Stimulated activated naive CD4-positive, alpha-beta T cell treated with Interleukin-2 at 50 U/mL for 16 hours (primary cell): ENCODE measurements around the gene FEM1A.
"Not testable (repeated sequence)": the region's sequence is repeated elsewhere in the genome, so short reads cannot be mapped to it uniquely, and the experiment has no call there.

Experiments used
- DNase-seq: peaks from one replicate; lab custom pipeline; 2025; lab: John Stamatoyannopoulos, UW

Gene FEM1A, protein sequence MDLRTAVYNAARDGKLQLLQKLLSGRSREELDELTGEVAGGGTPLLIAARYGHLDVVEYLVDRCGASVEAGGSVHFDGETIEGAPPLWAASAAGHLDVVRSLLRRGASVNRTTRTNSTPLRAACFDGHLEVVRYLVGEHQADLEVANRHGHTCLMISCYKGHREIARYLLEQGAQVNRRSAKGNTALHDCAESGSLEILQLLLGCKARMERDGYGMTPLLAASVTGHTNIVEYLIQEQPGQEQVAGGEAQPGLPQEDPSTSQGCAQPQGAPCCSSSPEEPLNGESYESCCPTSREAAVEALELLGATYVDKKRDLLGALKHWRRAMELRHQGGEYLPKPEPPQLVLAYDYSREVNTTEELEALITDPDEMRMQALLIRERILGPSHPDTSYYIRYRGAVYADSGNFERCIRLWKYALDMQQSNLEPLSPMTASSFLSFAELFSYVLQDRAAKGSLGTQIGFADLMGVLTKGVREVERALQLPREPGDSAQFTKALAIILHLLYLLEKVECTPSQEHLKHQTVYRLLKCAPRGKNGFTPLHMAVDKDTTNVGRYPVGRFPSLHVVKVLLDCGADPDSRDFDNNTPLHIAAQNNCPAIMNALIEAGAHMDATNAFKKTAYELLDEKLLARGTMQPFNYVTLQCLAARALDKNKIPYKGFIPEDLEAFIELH

DNA sequence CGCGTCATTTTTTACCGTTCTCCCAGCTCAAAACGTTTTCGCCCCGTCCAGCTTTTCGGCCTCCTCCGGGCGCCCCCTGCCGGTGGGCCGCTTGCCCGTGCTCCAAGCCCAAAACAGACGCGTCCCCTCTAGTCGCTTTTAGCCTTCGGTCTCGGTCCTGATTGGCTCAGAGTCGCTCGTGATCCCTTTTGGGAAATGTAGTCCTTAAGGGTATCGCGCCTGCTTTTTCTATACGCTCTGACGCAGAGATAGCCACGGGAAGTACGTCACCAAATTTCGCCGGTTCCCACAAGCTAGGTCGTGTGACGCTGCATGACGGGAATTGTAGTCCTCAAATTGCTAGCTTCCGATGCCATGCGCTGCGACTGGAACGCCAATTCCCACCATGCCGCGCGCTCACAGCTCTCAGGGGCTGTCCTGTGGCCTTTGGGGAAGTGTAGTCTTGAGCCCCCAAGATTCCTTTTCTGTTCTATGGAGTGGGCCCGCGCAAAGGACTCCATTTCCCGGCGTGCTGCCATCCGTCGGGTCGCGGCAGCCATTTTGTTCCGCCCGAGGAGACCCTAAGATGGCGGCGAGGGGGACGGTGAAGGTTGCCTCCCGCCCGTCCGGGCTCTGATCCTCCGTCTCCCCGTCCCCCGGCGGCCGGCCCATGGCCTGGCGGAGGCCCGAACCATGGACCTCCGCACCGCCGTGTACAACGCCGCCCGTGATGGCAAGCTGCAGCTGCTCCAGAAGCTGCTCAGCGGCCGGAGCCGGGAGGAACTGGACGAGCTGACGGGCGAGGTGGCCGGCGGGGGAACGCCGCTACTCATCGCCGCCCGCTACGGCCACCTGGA is at the start of gene FEM1A:
TSS of gene FEM1A (plus strand) at position 552 of the 836 bp plus-strand sequence. CDS start at position 673, 121 bp downstream.
- peak; percentile 99 for DNase-seq

DNA sequence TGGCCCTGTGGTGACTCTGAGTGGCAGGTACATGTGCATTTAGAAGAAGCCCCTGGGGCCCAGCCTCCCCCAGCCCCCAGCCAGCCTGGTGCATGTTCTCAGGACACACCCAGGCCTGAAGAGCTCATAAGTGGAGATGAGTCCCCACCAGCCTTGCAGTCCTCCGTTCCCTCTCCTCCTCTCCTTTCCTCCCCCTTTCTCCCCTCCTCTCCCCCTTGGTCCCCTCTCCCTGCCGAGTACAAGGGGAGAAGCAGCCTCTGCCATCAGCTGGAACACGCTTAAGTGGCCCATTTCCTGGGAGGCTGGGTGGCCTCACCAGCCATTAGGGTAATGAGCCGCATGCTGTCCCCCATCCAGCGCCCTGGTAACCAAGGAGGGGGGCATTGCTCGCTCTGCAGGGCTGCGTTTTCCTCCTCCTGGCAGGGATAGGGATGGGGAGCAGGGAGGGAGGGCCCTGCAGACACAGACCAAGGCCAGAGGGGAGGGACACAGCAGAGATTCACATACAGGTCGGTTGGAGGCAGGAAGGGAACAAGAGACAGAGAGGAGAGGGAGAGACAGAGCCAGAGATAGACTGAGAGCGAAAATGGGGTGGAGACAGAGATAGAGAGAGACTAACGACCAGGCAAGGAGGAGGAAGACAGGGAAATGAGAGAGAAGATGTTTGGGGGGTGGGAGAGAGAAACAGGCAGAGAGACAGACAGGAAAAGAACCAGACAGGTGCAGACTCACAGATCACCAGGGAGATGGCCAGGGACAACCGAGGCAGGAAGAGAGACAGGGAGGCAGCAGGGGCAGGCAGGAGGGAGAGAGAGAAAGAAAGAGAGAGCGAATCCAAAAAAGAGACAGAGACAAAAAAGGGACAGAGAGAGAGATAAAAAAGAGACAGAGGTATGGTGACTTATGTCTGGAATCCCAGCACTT is 48.5 kb upstream of the FEM1A start:
- DNase-seq, result no peak

DNA sequence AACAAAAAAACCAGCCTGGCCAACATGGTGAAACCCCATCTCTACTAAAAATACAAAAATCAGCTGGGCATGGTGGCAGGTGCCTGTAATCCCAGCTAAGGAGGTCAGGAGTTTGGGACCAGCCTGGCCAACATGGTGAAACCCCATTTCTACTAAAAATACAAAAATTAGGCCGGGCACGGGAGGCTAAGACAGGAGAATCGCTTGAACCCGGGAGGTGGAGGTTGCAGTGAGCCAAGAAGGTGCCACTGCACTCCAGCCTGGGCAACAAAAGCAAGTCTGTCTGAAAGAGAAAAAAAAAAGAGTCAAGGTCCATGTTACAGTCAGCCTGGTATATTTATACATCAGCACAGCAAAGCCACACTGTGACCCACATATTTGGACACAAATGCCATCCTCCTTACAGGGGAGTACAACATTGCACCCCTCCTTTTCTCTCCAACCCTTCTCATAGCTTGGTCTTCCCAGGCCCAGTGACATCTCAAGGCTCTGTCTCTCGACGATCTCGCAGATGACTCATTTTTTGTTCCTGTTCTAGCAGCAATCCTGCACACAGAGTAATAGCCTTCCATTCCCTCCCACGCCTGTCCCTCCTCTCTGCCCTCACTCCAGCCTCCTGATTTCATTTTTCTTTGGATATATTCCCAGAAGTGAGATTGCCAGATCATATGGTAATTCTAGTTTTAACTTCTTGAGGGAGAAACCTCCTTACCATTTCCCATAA is 46.9 kb upstream of the FEM1A start:
- DNase-seq, result no peak

DNA sequence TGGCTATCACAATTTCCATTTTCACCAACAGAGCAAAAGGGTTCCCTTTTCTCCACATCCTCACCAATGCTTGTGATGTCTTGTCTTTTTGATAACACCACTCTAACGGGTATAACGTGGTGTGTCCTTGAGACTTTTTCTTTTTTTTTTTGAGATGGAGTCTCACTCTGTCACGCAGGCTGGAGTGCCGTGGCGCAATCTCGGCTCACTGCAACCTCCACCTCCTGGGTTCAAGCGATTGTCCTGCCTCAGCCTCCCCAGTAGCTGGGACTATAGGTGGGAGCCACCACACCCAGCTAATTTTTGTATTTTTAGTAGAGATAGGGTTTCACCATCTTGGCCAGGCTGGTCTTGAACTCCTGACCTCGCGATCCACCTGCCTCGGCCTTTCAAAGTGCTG is 46.4 kb upstream of the FEM1A start:
- not testable (repeated sequence) for DNase-seq

DNA sequence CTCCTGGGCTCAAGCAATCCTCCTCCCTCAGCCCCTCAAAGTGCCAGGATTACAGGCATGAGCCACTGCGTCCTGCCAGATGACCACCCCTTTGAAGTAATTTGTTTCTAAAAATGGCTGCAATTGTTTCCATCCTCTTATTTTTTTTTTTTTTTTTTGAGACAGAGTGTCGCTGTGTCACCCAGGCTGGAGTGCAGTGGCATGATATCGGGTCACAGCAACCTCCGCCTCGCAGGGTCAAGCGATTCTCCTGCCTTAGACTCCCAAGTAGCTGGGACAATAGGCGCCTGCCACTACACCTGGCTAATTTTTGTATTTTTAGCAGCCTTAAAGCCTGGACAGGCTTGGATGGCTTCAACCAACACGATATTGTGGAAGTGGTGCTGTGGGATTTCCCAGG is 45.5 kb upstream of the FEM1A start:
- no peak for DNase-seq

DNA sequence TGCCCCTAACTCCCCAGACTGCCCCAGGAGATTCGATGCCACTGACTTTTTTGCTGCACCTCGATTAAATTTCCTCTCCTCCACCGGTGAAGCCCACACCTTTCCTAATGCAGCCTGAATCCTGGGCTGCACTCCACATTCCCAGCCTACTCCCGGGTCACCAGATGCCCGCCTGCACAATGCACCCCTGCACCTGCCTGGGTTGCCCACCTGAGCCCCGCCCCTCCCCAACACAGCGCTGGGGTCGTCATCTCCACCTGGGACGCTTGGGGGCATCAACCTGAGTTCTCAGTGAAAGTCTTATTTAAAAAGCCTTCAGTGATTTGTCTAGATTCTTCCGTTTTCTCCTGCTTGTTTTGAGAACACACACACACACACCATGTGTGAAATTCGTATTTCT is 43.3 kb upstream of the FEM1A start:
- DNase-seq, result no peak

DNA sequence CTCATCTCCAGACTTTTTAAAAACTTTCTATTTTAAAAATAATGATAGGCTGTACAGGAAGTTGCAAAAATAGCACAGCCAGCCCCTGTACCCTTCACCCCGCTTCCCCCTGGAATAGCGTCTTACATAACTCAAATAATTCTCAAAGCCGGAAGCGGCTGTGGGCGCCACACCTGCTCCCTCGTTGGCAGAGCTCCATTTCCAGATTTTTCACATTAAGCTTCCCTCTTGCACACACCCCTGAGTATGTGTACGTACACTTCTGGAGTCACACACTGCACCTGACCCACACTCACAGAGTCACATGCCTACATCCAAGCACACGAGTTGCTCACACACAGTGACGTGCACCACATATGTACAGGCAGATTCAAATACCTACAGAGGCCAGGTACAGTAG is 42.9 kb upstream of the FEM1A start:
- DNase-seq, result no peak

DNA sequence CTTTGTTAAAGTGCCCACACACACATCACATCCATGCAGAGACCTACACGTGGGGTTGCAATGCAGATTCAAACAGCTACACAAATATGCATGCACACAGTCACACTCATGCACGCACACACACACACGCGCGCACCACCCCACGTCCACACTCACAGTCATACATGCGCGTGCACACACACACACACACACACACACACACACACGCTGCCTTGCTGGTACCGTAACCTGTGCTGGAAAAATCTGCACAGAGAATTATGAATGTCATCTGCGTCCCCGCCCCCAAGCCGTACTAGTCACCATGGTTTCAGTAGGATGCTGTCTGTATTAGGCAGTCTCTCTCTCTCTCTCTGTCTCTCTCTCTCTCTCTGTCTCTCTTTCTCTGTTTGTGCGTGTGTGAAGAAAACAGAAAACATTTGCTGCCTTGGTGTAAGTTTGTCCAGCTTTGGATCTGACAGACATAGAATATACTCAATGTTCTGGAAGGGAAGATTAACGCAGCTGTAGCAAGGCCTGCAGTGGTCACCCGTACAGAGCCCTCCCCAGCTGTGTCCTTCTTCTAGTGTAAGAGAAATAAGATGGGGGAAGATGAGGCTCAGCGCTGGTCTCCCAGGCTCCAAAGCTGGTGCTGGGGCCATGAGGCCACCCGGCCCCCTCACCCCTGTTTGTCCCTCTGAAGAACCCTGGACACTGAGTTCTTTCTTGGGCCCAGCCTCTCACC is 41.5 kb upstream of the FEM1A start:
- DNase-seq, result no peak

DNA sequence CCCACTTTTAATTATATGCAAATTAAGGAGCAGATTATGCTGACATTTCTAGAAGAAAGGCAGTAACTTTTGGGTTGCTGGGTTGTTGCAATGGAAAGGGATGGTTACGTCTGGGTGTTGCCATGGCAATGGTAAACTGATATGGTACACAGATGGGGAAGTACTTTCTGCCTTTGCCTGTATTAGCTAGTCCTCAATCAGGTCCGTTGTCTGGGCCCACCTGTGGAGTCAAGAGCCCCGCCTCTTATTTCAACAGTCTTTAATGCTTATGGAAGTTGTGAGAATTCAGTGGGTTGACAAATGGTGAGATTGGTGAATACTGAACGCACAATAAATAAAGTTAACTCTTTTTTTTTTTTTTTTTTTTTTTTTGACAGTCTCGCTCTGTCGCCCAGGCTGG is 37.3 kb upstream of the FEM1A start:
- DNase-seq, result no peak

DNA sequence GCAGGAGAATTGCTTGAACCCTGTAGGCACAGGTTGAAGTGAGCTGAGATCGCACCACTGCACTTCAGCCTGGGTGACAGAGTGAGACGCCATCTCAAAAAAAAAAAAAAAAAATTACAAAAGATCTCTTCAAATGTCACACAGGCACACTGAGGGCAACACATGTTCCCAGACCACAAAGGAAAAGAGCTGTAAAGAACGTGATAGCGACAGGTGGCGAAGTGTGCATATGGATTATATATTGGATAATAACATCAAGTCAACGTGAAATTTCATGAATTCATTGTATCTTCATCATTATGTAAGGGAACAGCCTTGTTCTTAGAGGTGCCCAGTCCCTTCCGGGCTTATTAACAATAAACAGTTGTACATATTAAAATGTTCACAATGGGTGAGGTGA is 36.1 kb upstream of the FEM1A start:
- DNase-seq, result no peak

DNA sequence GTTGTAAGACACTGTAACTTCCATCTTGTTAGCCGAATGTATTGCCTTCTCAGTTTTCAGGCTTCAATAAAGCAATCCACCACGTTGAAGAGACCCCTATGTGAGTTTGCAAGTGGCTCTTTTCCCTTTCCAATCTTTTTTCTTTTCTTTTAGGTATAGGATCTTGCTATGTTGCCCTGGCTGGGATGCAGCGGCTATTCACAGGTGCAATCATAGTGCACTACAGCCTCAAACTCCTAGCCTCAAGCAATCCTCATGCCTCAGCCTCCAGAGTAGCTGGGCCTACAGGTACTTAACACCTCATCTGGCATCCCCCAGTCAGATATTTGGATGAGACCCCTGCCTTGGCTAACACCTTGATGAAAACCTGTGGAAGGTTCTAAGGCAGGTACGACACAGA is 33.5 kb upstream of the FEM1A start:
- DNase-seq, result no peak

DNA sequence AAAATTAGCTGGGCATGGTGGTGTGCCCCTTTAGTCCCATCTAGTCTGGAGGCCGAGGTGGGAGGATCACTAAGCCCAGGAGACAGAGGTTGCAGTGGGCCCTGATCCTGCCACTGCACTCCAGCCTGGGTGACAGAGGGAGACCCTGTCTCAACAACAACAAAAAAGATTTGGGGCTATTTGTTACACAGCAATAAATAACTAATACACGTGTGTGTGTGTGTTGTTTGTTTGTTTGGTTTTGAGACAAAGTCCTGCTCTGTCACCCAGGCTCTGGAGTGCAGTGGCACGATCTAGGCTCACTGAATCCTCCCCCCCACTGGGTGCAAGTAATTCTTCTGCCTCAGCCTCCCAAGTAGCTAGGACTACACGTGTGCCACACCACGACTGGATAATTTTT is 32.9 kb upstream of the FEM1A start:
- DNase-seq, result no peak

DNA sequence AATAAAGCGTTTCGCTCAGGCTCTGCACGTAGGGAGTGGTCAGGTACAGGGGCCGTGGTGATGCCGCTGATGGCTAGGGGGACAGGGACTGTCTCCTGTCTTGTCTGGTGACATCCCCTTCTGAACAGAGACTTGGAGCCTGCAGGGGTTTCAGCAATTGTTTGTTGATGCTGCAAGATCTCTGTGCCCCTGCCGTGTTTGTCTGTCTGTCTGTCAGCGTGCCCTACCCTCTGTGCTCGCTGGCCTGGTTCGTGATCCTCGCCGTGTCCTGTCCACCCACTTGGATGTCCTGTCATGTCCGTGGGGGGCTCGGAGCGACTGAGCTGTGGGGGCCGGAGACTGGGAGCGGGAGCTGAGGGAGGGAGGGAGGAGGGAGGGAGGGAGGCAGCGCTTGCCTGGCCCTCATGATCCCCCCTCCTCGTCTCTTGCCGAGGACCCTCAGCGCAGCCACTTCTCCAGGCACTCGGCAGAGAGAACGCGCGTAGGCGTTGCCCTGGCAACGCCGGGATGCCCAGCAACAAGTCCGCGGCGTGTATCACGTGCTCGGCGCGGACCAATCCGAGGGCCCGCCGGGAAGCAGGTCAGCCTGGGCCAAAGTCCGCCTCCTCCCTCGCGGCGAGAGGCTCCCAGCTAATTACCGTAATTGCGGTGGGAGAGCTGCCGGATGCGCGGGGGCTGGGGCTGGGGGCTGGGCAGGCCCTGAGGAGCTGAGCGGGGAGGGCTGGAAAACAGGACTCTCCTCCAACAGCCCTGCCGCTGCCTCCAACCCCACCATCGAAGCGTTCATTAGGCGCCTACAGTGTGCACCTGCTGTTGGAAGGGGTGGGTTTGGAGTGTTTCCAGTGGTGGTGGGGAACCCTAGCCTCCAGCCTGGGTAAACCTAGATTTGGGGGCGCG is 31.9 kb upstream of the FEM1A start:
- peak; percentile 51 for DNase-seq

DNA sequence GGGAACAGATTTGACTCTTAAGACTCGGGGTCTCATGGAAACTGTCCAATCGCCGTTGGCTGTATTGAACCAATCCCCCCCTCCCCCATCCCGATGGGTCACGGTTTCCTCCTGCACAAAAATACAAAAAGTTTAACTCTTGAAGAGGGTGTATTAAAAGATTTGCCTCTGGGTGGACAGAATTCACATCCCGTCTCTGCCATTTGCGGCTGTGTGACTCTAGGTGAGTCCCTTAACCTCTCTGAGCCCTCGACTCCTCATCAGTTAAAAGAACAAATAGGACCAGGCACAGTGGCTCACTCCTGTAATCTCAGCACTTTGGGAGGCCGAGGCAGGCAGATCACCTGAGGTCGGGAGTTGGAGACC is 31.3 kb upstream of the FEM1A start:
- DNase-seq, result no peak

DNA sequence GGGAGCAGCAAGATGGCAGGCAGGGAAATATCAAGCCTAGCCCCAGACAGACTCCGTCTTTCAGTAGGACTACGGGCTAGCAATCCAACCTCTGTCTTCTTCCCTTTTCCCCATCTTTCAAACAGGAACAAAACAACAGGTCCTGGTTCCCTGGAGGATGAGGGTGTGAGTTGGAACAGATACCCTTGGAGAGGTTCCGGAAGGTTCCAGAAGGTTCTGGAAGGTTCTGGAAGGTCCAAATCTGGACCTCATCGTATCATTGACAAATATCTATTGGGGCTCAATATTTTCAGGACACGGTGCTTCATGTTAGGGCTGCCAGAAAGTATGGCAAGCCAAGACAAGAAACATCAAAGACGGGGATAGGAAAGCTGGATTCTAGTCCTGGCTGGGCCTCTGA is 28.5 kb upstream of the FEM1A start:
- no peak for DNase-seq

DNA sequence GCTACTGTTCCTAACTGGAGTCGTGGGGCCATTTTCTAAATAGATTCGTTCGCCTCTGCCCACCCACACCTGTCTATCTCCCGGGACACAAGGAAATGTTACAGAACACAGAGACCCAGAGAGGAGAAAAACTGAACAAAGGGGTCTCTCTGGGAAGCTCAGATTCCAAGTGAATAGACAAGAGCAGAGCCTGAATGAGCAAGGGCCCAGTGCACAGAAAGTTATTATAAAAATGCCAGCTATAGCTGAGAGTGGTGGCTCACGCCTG is 27.2 kb upstream of the FEM1A start:
- no peak for DNase-seq

DNA sequence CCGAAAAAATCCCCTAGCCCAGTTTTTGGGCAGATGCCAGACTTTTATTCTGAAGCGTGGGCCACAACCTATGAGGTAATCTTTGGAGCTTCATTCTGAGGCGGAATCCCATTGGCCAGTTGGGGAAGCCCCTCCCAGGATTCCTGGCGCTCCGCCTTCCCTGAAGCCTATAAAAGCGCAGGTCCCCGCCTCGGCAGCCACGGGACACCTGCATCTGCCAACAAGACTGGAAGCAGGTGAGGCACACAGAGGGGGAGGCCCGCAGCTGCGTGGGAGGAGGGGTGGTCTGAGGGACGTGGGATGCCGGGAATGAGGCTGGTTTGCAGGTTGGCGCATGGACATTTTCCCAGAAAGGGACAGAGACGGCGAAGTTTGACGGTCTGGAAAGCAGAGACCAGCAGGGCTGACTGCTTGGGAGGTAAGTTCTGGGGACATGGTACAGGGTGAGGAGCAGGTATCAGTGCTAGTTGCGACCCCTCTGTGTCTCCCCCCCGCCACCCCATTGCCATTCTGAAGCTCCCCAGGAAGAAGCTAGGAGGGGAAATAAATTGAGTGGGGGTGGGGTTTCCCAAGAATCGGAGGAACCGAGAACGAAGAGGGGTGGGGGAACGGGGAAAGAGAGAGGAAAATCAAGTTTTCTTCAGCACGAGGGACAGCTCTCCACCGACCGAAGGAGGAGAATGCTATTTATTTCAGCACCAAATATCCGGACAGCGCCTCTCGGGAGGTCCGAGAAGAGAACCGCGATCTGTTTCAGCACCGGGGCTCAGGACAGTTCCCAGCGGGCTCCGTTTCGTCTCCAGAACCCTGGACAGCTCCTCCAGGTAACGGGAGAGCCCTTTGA is 22.4 kb upstream of the FEM1A start:
- peak; percentile 56 for DNase-seq

DNA sequence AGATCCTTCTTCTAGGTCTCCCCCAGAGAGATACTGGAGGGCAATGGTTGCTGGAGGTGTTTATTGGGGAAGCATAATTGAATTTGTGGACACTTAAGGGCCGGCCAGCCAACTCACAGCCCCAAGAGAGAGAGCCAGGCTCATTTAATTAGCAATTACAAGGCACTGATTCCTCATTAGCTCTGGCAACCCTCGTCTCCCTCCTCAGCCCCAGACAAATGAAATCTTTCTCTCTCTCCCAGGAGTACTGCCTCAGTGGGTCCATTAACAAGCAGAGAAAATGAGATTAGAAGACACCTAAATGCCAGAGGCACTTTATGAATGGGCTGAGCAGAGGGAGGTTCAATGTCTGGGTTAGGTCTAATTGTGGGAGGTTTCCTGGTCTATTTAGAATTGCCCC is 19.0 kb upstream of the FEM1A start:
- no peak for DNase-seq
